Measurements from ENCODE around the gene ACP7.

ACP7 gene

DNA sequence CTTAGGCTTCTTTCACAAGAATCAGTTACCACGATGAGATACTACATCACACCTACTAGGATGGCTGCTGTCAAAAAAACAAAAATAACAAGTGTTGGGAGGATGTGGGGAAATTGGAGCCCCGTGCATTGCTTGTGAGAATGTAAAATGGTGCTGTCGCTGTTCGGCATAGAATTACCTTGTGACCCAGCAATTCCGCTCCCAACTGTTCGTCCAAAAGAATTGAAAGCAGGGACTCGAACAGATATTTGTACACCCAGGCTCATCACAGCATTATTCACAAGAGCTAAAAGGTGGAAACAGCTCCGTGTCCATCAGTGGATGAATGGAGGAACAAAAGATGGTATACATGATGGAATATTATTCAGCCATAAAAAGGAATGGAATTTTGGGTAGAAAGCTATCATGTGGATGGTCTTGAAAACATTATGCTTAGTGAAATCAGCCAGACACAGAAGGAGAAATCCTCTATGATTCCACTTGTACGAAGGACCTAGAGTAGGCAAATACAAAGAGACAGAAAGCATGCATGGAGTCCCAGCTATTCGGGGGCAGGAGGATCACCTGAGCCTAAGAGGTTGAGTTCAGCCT, 64.9 kb downstream of the ACP7 start:
- TF ChIP-seq, protein P1, sequence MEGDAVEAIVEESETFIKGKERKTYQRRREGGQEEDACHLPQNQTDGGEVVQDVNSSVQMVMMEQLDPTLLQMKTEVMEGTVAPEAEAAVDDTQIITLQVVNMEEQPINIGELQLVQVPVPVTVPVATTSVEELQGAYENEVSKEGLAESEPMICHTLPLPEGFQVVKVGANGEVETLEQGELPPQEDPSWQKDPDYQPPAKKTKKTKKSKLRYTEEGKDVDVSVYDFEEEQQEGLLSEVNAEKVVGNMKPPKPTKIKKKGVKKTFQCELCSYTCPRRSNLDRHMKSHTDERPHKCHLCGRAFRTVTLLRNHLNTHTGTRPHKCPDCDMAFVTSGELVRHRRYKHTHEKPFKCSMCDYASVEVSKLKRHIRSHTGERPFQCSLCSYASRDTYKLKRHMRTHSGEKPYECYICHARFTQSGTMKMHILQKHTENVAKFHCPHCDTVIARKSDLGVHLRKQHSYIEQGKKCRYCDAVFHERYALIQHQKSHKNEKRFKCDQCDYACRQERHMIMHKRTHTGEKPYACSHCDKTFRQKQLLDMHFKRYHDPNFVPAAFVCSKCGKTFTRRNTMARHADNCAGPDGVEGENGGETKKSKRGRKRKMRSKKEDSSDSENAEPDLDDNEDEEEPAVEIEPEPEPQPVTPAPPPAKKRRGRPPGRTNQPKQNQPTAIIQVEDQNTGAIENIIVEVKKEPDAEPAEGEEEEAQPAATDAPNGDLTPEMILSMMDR (IDR thresholded peaks at IDR 0.05; ENCODE audit: control extremely low read depth, extremely low read depth, low read depth, missing control alignments), result no peak
- DNase-seq (ENCODE audit: extremely low spot score), result no peak
- ChIA-PET CTCF (interaction anchor here (0.9 kb wide), 2 partner anchors 218 to 354 kb away, joined by 3 read pairs; partner anchors contain the start of gene MRPS12), POLR2A (no interaction called here)

DNA sequence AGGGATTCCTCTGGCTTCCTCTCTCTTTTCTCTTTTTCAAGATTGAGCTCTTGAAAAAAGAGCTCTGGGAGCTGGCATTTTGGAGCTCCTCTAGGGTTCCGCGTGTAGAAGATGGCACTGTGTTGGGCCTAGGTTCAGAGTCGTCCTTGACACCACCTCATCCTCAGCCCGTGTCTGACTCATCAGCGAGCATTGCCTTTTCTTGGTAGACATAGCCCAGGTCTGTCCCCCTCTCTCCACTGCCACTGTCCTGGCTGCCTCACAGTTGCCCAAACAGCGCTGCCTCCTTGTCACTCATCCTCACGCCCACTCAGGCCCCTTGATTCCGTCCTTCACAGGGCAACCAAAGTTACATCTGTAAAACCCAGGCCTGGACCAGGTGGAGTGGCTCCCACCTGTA, 66.1 kb downstream of the ACP7 start:
- TF ChIP-seq, protein P1 (IDR thresholded peaks at IDR 0.05; ENCODE audit: control extremely low read depth, extremely low read depth, low read depth, missing control alignments), result no peak
- CTCF ChIA-PET, result interaction anchor here (0.8 to 0.9 kb wide), 2 partner anchors 28 to 219 kb away, joined by 3 read pairs; partner anchors contain the start of gene MRPS12
- DNase-seq (ENCODE audit: extremely low spot score), result no peak
- POLR2A ChIA-PET, result no interaction called here

DNA sequence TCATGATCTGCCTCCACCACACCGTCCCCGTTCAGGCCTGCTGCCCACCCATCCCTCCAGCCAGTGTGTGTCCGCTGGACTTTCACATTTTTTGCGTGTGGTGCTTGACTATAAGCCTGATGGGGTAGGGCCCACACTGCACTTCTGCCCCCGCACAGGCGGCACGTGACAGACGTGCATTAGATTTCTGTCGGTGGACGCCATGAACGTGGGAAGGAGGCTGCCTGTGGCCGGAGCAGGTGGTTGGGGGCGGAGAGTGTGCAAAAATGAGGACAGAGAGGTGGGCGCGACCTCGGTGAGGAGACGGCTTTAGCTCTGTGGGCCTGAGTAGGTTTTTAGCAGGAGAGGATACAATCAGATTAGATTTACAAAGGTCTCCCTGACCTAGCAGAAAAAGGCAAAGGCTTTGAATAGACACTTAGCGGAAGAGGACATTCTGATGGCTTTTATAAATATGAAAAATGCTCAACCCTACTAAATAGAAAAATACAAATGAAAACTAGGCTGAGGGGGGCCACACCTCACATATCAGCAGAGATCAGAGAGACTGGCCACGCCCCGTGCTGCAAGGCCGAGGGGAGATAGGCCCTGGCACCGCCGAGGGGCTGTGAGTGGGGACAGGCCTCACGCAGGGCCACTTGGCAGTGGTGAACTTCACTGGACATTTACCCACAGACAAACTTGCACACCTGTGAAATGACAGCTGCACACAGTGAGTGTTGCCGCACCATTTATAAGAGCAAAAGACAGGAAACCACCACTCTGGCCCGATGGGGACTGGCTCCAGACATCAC, 66.8 kb downstream of the ACP7 start:
- DNase-seq (ENCODE audit: extremely low spot score), result no peak
- TF ChIP-seq, protein P1 (IDR thresholded peaks at IDR 0.05; ENCODE audit: control extremely low read depth, extremely low read depth, low read depth, missing control alignments), result no peak
- CTCF ChIA-PET, result no interaction called here
- POLR2A ChIA-PET, result no interaction called here

DNA sequence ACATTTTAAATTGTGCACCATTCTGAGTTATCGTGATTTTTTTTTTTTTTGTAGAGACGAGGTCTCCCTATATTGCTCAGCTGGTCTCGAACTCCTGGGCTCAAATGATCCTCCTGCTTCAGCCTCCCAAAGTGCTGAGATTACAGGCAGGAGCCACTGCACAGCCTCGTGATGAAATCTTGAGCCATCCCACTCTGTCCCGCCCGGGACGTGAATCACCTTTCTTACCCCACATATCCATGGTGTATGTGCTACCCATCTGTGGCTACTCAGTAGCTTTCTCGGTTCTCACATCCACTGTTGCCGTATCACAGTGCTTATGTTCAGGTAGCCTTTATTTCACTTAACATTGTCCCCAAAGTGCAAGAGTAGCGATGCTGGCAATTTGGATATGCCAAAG, 67.9 kb downstream of the ACP7 start:
- CTCF ChIA-PET, result no interaction called here
- TF ChIP-seq, protein P1 (IDR thresholded peaks at IDR 0.05; ENCODE audit: control extremely low read depth, extremely low read depth, low read depth, missing control alignments), result no peak
- DNase-seq (ENCODE audit: extremely low spot score), result no peak
- POLR2A ChIA-PET, result no interaction called here

DNA sequence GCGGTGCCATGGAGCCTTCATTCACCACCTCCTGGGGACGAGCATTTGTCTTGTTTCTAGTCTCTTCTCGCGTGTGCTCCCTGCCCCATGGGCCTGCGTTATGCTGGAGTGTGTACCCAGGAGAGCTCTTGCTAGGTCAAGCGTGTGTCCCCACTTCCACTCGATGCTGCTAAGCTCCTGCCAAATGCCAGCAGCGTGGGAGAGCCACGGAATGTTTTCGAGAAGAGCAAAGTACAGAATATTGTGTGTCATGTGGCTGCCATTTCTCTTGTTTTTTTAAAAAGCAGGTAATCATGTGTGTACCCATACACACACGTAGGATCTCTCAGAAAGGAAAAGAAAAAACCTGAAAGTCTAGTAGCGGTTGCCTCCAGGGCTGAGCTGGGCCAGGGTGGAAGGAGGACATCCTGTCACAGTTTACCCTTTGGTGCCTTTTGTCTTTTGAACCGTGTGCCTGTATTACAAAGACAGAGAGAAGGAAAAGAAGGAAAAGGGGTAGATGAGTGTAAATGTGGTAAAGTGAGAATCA, 70.0 kb downstream of the ACP7 start:
- DNase-seq (ENCODE audit: extremely low spot score), result no peak
- CTCF ChIA-PET, result interaction anchor here (1.3 kb wide), 1 partner anchor 25 kb away, joined by 3 read pairs; no protein-coding TSS in a partner anchor
- POLR2A ChIA-PET, result no interaction called here
- TF ChIP-seq, protein P1 (IDR thresholded peaks at IDR 0.05; ENCODE audit: control extremely low read depth, extremely low read depth, low read depth, missing control alignments), result no peak

DNA sequence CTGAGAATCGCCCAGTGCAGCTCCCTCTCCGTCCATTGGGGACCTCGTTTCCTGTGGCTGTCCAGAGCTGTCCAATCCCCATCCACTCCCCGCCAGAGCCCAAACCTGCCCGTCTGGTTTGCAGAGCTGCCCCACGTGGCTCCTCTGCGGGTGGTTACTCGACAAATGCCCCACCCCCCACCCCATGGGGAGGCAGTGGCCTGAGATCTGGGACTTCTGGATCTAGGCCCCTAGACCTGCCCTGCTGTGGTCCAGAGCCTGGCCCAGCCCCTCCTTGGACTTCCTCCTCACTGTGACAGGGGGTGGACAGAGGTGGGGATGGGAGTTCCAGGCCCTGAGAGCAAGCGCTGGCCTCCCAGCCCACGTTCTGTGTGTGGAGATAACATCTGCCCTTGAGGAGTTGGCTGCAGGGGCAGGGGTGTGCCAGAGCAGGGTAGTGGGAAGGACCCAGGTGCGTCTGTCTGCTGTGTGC, 70.5 kb downstream of the ACP7 start:
- TF ChIP-seq, protein P1 (IDR thresholded peaks at IDR 0.05; ENCODE audit: control extremely low read depth, extremely low read depth, low read depth, missing control alignments), result no peak
- CTCF ChIA-PET, result interaction anchor here (1.3 kb wide), 1 partner anchor 26 kb away, joined by 3 read pairs; no protein-coding TSS in a partner anchor
- no peak for DNase-seq (ENCODE audit: extremely low spot score)
- POLR2A ChIA-PET, result no interaction called here
